Umbilical cord (tissue), 2 donors: ENCODE measurements around the gene DAB2IP. TPM values are rescaled to one million over a fixed set of nuclear protein-coding genes. Genes with fewer than 3 reads are reported as not detected.
A peak's percentile ranks its signal among the peaks of the same experiment; 100 is the strongest.

Source experiments
- DNase-seq: peaks from one replicate; pipeline ENCODE4 v3.0.0-alpha.2; 2015; ENCODE audit warnings: low spot score
- total RNA-seq: library from RNA; depleted of rRNA; stranded (reverse); fragments of >200 nt; gene quantifications from one replicate; pipeline ENCODE4 v1.2.3, GENCODE V29; 2014; ENCODE audit warnings: low replicate concordance; ENCODE audit not compliant: insufficient read depth

DAB2IP gene
- total RNA-seq, 1 donor from 2014 or later = 60.9 TPM

GRCh38 chr9:121683652-121684051 lies 32.2 kb downstream of the DAB2IP start:
- DNase-seq = no peak

- DNase-seq = no peak
Measured at GRCh38 chr9:121684381-121685145, 33.1 kb downstream of the DAB2IP start.

- DNase-seq = no peak
Measured at GRCh38 chr9:121685146-121685794, 33.8 kb downstream of the DAB2IP start.

- no peak for DNase-seq
Measured at GRCh38 chr9:121685795-121686377, 34.5 kb downstream of the DAB2IP start.

- peak; percentile 57 for DNase-seq
Measured at GRCh38 chr9:121686930-121687541, 35.6 kb downstream of the DAB2IP start.

GRCh38 chr9:121688146-121688680 lies 36.8 kb downstream of the DAB2IP start:
- DNase-seq = no peak

GRCh38 chr9:121688681-121689080 lies 37.2 kb downstream of the DAB2IP start:
- no peak for DNase-seq

- no peak for DNase-seq
Measured at GRCh38 chr9:121689461-121690157, 38.2 kb downstream of the DAB2IP start.

GRCh38 chr9:121690316-121690715 lies 38.9 kb downstream of the DAB2IP start:
- DNase-seq = no peak

- DNase-seq = no peak
Measured at GRCh38 chr9:121690766-121691165, 39.3 kb downstream of the DAB2IP start.

- no peak for DNase-seq
Measured at GRCh38 chr9:121691890-121692289, 40.5 kb downstream of the DAB2IP start.

- peak; percentile 82 for DNase-seq
Measured at GRCh38 chr9:121692606-121693387, 41.4 kb downstream of the DAB2IP start.

GRCh38 chr9:121693388-121693670 lies 41.9 kb downstream of the DAB2IP start:
- no peak for DNase-seq

GRCh38 chr9:121694001-121694400 lies 42.6 kb downstream of the DAB2IP start:
- no peak for DNase-seq

GRCh38 chr9:121694600-121694999 lies 43.2 kb downstream of the DAB2IP start:
- no peak for DNase-seq

- no peak for DNase-seq
Measured at GRCh38 chr9:121696930-121697329, 45.5 kb downstream of the DAB2IP start.

- peak; percentile 54 for DNase-seq
Measured at GRCh38 chr9:121698627-121699570, 47.5 kb downstream of the DAB2IP start.

GRCh38 chr9:121699571-121700164 lies 48.2 kb downstream of the DAB2IP start:
- peak; percentile 17 for DNase-seq

GRCh38 chr9:121700165-121700831 lies 48.9 kb downstream of the DAB2IP start:
- peak; percentile 40 for DNase-seq
